H1 (cell line): ENCODE results near the gene CDC27. TPM values are rescaled to one million over a fixed set of nuclear protein-coding genes. Genes with fewer than 3 reads are reported as not detected.

Experiments used
- ATF2 ChIP-seq: IDR thresholded peaks from 2 replicates; pipeline ENCODE4 v1.6.1; 2012; ENCODE audit warnings: low read length, inconsistent platforms
- CHD7 ChIP-seq: fragments of 300-600 bp; sonication (generic); IDR thresholded peaks from 2 replicates; pipeline ENCODE4 v1.7.1; 2012; ENCODE audit warnings: low read length, moderate library complexity, mild to moderate bottlenecking, inconsistent platforms; ENCODE audit not compliant: insufficient replicate concordance
- HDAC2 ChIP-seq, 2 experiments: fragments of 300-600 bp in 1 of 2; sonication (generic) in 1 of 2; IDR thresholded peaks; 2 replicates each; pipeline ENCODE4 v1.6.1; 2011 to 2012; ENCODE audit warnings: low read depth in 2 of 2, low read length in 2 of 2, mild to moderate bottlenecking in 2 of 2, moderate library complexity in 2 of 2, borderline replicate concordance in 1 of 2, inconsistent platforms in 1 of 2
- RNF2 ChIP-seq: fragments of 200-900, 300-1000 bp; sonication (generic); IDR thresholded peaks from 2 replicates; pipeline ENCODE4 v1.7.1; 2016; ENCODE audit warnings: borderline replicate concordance, low read depth, mild to moderate bottlenecking, antibody characterized with exemption, low read length; ENCODE audit not compliant: poor library complexity, severe bottlenecking; ENCODE audit errors: missing control alignments
- SIN3A ChIP-seq, 2 experiments: IDR thresholded peaks in 1 of 2; conservative IDR thresholded peaks in 1 of 2; 2 replicates each; pipeline ENCODE4 v1.6.1; 2011 to 2012; ENCODE audit warnings: low read length in 2 of 2, improper control_type of control experiment in 1 of 2, low read depth in 1 of 2, mild to moderate bottlenecking in 1 of 2
- SIX5 ChIP-seq: IDR thresholded peaks from 2 replicates; pipeline ENCODE4 v1.6.1; 2011; ENCODE audit warnings: mild to moderate bottlenecking, low read depth, low read length
- SP4 ChIP-seq: IDR thresholded peaks from 2 replicates; pipeline ENCODE4 v1.6.1; 2012; ENCODE audit warnings: low read length, inconsistent platforms
- TBP ChIP-seq: IDR thresholded peaks from 2 replicates; pipeline ENCODE4 v1.6.1; 2011; ENCODE audit warnings: low read depth, low read length, improper control_type of control experiment
- polyA plus RNA-seq, 7 experiments: library from polyadenylated mRNA; depleted of rRNA in 3 of 7; stranded (reverse) in 5 of 7; unstranded in 2 of 7; fragments of >200 nt in 5 of 7; fragments of 200-250 nt in 2 of 7; gene quantifications; 1 replicate in 5 of 7; 2 replicates in 1 of 7; 4 replicates in 1 of 7; pipeline versions ENCODE4 v1.2.1 to v1.2.3, GENCODE V29; 2011 to 2013; ENCODE audit warnings: missing spikeins in 2 of 7, mixed read lengths in 2 of 7
- total RNA-seq: library from RNA; stranded (reverse); fragmentation: NEBNext Ultra II Directional; extraction: Animal tissue kit (Norgen Biotek cat#: 25700); gene quantifications from 2 replicates; pipeline ENCODE4 v1.2.1, GENCODE V29; 2021

Gene CDC27
- total and polyA plus RNA-seq, 2 of the 8 experiments (the other 6 are each of a cell fraction or from before 2014, with no cell fraction given): 41.9 to 87.5 TPM

- TF ChIP-seq CHD7: no peak
- no peak for TF ChIP-seq SIN3A (conservative IDR thresholded peaks at IDR 0.05 in 1 of 2, IDR thresholded peaks at IDR 0.05 in 1 of 2; ENCODE audit: low read depth in 1 of 2, low read length in 2 of 2)
- no peak for TF ChIP-seq TBP
- no peak for TF ChIP-seq RNF2
- TF ChIP-seq HDAC2 (IDR thresholded peaks at IDR 0.05; ENCODE audit: borderline replicate concordance in 1 of 2, low read depth in 2 of 2, low read length in 2 of 2): no peak
- TF ChIP-seq SIX5: no peak
- no peak for TF ChIP-seq ATF2
- no peak for TF ChIP-seq SP4
Measured at GRCh38 chr17:47180337-47180736, 8.8 kb downstream of the CDC27 start (continued).
